Right forelimb (tissue), 1 donor: ENCODE results near the gene FAM120C.

Experiments
- DNase-seq: peaks from one replicate; pipeline ENCODE4 v3.0.0-alpha.2; 2018

Gene FAM120C, protein sequence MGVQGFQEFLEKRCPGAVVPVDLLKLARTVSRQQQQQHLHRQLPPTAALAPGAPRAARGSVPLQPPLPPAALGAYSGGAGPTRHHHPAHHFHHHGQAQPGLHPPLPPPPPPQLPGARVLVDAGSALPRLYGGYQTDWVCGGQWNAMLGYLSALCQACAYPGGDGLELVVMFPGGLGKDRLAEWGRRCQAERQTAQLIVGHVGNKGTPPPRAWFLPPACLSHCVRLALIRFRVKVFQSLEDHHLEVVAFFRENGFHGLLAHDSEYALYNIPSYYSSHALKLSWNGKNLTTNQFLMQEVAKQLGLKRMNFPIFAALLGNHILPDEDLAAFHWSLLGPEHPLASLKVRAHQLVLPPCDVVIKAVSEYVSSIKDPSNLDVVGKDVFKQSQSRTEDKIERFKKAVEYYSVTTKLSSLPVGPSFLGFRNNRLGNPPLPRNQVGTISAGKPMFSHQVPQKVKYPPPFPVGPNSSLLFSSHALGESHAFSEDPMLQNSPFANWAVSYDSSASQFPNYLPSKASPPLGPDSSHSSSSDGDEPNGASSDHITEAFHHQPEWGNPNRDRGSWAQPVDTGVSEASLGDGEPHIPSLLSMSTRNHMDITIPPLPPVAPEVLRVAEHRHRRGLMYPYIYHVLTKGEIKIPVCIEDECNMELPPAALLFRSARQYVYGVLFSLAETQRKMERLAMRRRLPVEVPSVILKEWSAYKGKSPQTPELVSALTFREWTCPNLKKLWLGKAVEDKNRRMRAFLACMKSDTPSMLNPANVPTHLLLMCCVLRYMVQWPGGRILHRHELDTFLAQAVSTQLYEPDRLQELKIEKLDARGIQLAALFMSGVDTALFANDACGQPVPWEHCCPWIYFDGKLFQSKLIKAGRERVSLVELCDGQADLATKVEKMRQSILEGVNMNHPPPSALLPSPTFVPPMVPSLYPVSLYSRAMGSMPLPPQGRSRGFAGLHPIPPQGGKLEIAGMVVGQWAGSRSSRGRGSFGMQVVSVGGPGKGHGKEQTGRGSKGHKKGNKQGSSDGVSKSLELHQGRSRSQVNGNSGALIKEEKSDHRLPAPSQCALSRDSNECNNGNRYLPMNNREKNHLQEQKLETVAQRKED

DNA sequence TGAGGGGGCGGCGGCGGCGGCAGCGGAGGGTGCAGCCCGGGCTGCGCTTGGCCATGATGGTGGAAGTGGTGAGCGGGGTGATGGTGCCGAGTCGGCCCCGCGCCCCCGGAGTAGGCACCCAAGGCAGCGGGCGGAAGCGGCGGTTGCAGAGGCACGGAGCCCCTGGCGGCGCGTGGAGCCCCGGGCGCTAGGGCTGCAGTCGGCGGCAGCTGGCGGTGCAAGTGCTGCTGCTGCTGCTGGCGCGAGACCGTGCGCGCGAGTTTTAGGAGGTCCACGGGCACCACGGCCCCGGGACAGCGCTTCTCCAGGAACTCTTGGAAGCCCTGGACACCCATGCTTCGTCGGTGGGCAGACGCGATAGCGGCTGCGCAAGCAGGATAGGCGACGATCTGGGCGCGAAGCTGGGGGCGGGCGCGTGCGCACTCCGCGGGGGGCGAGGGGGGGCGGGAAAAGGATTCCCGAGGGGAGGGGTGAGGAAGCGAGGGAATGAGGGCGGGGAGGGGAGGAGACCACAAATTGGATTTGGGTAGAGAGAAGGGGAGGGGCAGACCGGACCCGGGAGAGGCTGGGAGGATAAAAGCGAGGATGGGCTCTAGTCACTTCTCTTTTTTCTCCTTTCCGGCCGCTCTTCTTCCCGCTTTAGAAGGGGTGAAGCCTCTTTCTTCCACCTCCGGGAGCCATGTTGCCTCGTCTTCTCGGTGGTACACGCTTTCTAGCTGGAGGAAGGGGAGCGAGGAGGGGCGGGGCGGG is at the start of gene FAM120C:
Gene FAM120C, minus strand, starts transcription at position 391 of the 750 bp plus-strand sequence. Its CDS starts 56 bp downstream, at position 335.
- peak; percentile 87 for DNase-seq

DNA sequence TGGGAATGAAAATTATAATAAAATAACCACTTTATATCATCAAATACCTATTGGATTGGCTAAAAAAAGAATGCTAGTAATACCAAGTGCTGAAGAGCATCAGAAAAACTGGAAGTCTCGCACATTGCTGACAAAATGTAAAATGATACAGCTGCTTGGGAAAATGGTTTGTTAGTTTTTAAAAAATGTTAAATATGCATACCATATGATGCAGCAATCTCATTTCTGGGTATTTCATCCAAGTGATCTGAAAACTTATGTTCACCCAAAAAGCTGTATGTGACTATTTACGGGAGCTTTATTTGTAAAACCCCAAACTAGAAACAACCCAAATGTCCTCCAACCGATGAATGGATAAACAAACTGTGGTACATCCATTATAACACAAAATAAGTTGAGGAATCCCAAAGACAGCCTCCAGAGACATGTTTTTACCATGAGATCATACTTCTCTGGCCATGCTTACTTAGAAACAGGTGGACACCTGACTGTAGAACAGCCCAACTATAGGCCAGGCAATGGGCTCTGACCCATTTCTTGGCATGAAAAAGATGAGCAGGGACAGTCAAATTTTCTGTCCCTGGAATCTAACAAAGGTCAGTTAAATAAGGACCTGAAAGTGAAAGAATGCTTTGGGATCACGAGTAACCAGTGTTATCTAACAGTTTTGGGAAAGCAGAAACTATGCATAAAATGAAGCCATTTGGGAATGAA is 47.5 kb upstream of the FAM120C start:
- no peak for DNase-seq

DNA sequence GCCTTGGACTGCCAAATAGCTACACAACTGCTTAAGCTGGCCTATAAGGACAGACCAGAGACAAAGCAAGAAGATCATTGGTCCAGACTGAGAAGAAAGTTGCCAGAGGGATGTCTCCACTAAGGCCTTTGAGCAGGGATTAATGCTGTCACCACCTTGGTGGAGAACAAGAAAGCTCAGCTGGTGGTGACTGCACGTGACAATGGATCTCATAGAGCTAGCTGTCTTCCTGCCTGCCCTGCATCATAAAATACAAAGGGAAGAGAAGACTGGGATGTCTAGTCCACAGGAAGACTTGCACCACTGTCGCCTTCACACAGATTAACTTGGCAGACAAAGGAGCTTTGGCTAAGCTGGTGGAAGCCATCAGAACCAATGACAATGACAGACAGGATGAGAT is 40.5 kb upstream of the FAM120C start:
- DNase-seq: no peak

DNA sequence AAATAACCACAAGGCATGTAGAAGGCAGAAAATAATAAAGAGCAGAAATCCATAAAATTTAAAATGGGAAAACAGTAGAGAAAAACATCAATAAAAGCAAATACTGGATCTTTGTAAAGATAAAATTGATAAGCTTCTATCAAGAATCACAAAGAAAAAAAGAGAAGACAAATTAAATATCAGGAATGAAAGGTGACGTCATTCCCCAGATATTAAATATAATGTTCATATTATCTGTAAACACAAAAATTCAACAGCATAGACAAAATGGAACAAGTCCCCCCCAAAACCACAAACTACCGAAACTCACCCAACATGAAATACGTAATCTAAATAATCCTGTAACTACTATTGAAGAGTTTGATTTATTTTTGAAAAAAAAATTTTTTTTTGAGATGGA is 30.5 kb upstream of the FAM120C start:
- DNase-seq: no peak

DNA sequence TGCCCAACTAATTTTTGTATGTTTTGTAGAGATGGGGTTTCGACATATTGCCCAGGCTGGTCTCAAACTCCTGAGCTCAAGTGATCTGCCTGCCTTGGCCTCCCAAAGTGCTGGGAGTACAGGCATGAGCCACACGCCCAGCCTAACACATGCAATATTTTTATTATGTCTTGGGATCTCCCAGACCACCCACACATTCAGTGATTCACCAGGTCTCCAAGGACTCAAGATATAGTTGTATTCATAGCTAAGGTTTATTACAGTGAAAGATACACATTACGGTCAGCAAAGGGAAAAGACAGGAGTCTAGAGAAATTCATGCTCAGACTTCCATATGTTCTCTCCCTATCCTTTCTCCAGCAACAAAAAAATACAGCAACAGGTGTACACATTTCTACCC is 25.5 kb upstream of the FAM120C start:
- DNase-seq: no peak

DNA sequence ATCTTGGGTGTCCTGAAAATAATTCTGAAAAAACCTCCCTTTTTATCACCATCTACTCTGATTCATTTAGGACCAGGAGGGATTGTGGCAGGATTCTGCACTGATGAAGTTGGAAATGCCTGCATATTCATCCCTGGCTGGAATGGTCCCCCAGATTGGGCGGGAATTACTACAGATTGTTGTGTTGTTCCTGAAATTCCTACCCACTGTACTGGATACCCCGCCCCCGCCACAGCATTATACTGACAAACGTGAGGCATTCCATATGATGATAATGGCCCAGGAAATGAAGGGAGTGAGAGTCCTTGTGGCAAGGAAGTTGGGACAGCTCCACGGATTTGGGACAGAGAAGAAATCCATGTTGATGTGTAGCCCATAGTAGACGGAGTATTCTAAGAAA is 15.2 kb upstream of the FAM120C start:
- DNase-seq: no peak

DNA sequence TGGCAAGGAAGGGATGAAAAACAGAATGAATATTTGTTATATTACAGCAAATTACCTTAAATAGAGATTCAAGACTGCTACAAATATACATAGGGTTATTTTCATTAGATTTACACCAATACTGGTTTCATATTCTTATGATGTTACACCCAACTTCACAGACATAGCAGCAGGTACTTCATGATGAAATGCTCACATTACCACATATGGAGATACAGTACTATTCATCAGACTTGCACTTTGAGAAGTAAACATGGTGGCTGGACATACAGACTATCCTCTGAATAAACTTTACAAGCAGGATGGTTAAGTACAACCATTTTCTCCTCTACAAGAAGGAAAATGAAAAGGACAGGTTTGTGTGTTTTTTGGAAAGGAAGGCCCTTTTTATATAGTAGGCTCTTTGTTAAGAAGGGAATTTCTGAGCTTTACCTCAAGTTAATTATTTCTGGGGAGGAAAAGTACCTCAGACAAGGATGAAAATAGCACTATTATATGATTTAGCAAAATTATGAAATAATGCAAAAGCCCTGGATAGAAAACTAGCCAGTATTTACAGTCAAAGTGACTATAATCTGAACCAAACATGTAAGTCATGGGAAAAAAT is 12.0 kb upstream of the FAM120C start:
- DNase-seq: no peak

DNA sequence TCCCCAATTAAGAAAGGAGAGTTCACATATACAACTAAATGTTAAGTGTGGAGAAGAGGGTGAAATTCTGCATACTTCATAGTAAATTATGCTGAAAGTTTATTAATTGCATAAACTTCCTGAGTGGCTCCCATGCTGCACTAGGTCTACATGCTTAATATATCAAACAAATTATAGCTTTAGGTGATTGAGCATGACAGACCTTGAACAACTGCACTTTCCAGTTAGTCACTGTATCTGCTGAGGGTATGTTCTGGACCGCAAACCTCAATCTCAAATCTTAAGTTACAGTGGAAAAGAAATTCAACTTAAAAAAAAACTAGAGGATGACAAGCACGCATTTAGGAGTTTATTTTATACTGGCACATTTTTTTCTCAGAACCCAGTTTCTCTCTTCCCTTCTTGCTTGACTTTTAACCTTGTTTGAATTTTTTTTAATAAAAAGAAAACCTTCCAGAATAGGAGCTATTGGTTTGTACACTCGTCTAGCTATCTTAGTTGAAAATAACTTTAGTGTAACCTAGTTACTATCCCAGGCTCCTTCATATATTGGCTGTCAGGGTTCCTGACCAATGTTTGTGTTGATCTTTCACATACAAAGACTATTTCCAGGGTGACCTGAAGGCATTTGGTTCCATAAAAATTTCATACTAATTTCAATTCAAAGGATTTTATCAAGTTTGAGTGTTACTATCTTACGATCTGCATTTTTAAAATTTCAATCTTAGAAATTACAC is 10.2 kb upstream of the FAM120C start:
- DNase-seq: no peak

DNA sequence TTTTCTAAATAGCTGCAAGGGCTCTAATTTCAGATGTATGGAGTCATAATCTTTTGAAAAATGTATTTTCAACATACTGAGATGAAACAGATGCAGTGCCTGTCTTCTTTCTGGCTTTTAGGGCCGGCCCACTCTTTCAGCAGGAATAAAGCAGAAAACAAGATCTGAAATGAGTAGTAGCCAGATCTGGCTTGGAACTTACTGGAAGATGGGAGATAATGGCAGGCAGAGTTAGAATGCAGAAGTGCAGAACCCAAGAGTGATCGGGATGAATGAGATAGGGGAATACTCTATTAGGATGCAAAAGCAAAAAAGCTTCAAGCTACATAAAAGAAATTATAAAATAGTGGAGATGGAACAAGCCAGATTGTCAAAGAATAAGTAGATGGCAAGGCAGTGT is 1.4 kb upstream of the FAM120C start:
- DNase-seq: no peak

DNA sequence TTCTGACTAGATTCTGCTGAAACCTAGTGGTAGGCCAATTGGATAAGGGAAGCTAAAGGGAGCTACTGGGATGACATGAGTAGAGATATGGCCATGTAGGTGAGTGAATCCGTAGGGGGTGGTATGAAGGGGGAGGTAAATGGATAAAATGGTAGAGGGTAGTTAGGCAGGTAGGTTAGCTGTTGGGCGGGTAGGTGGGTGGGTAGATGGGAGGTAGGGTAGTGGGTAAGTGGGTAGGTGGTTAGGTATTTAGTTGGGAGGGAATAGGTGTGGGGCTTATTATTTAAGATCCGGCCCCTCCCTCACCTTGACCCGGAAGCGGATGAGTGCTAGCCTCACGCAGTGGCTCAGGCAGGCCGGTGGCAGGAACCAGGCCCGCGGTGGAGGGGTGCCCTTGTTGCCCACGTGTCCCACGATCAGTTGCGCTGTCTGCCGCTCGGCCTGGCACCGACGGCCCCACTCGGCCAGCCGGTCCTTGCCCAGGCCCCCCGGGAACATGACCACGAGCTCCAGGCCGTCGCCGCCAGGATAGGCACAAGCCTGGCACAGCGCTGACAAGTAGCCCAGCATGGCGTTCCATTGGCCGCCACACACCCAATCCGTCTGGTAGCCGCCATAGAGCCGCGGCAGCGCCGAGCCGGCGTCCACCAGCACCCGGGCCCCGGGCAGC is 725 bp downstream of the FAM120C start:
- DNase-seq: peak; percentile 54

DNA sequence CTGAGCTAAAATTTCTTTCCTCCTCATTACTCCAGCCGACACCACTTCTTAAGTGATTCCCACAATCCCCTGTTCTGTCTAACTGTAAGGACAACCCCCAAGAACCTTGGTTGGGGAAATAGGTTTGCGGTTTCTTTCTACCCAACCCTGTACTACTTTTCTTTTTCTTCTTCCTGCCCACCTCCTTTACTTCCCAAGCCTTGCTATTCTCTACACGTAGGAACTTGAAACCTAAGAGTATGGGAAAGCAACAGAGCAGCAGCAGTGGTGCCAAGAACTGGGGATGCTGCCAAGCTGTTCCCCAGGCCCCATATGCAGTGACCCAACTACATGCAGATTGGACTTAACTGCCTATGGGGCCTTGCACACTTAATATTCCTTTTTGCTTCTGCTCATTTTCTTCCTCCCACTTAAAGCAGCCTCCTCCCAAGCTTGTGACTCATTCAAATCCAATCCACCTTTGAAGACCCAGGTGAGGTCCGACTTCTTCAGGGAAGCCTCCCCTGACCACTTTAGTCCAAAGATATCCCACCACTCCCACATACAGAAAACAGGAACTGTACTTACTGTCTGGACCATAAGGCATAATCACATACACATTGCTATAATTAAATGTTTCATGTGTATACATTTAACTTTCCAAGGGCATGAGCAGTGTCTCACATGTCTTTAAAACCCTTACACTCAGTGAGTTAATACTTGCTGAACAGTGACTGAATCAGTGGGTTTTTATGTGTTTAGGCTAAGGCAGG is 1.7 kb downstream of the FAM120C start:
- peak; percentile 45 for DNase-seq

DNA sequence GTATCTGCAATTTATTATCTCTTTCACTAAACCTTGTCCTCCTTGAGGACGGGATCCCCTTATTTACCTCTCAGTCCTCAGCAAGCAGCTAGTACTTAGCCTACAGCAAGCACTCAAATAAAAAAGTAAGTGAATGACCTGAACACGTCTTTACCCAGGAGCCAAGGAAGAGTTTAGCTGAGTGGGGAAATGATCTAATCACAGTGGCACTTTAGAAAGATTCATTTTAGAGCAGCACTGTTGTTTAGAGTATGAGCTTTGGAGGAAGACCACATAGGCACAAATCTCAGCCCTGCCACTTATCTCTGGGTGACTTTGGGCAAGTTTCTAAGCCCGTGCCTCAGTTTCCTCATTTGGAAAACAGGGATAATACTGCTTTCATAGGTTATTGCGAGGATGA is 2.7 kb downstream of the FAM120C start:
- no peak for DNase-seq

DNA sequence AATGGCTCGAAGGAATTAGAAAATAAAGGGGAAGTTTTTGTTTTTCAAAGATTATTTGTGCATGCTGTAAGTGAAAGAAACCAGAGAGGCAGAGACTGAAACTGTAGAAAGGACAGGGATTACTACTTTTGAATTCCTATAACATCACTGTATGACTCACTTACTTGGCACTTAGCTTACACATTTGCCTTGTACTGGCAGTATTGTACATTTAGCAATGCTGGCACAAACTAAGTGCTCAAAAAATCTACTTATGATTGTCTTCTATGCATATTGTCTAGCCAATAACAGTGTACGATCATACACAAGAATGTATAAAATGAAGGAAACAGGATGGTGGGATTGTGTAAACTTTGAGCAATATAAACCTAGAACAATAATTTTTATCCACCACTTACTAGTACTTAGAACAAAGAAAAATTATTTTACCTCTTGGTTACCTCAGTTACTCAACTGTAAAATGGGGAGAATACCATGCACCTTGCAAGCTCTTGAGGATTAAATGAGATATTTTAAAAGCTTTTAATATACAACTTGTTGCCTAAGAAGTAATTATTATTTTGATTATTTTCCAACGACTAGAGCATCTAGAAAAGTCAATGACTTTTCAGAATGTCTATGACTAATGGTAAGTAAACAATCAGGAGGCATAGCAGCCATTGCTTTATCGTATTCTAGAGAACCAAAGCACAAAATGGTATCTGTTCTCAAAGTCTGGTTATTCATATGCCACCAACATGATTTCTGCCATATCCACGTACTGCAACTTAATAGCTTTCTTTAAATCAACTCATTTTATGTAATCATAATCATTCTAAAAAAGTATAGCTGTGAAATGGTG is 4.7 kb downstream of the FAM120C start:
- DNase-seq: no peak

DNA sequence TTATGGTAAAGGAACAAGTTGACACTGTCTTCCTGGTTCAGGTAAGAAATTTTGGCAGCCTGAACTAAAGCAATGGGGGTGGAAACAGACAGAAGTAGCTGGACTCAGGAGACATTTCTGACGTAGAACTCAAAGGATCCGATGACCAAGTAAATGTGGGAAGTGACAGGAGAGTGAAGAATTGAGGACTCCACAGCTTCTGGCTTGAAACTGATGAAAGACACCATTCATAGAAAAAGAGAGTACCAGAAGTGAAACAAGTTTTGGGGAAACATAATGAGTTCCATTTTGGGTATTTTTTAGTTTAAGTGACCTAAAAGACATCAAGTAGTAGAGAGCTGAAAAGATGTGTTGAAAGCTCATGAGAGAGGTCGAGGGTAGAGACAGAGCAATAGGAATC is 5.7 kb downstream of the FAM120C start:
- no peak for DNase-seq

DNA sequence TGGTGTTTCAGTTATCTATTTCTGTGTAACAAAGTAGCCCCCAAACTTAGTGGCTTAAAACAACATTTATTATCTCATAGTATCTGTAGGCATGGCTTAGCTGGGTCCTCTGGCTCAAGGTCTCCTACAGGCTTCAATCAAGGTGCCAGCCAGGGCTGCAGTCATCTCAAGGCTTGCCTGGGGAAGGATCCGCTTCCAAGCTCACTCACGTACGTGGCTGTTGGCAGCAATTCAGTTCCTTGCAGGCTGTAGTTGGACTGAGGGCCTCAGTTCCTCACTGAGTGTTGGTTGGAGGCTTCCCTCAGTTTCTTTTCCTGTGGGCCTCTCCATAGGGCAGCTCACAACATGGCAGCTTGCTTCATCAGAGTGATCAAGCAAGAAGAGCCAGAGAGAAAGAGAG is 9.3 kb downstream of the FAM120C start:
- DNase-seq: no peak

DNA sequence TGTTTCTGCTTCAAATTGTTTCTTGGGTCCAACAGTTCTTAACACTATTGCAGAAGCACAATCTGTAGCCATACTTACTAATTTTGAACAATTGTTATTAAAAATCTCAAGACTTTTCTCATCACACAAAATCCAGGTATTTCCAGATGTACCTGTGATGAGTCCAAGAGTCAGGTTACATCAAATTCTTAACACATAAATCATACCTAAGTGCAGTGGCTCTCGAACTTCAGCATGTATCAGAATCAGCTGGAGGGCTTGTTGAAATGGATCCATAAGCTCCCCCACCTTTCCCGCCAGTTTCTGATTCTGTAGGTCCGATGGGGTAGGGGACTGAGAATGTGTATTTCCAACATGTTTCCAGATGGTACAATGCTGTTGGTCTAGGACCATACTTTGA is 10.6 kb downstream of the FAM120C start:
- DNase-seq: no peak

DNA sequence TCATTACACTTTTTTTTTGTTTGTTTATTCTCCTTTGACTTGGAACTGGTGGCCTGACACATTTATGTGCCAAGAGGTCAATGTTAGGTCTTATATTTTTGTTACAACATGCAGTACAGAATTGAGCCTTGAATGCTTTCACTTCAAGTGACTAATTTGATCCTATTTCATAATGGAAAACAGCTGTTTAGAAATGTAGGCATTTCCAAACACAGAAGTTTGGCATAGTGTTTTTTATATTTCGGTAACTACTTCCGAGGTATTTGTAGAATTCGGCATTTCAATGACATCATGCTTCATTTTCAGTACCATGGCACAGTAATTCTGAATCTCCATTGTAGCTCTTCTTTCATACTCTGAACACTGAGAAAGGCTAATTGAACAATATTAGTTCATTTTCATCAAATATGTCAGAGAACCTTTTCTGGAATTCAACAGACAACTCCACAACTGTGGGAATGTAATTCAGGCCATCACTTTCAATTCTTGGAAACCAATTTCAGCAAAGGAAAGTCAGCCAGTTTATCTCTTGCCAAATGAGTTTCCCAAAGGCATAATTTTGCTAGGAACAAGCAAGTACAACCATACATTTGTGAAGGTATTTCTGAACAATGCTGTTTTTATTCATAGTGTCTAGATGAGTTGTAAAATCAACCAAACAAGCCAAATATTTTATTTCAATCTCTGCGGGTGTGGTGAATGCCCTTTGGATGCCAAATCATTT is 11.4 kb downstream of the FAM120C start:
- no peak for DNase-seq

DNA sequence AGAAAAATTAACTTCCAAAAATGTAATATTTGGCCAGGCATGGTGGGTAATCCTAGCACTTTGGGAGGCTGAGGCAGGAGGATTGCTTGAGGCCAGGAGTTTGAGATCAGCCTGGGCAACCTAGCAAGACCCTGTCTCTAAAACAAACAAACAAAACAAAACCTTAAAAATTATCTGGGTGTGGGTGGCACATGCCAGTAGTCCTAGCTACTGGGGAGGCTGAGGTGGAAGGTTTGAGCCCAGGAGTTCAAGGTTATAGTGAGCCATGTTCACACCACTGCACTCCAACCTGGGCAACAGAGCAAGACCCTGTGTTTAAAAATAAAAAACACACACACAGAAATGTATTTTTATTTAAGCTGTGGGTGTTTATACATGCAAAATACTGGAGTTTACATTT is 12.0 kb downstream of the FAM120C start:
- no peak for DNase-seq
